Pons (tissue), 1 donor: ENCODE results near the gene UNC50.

ENCODE experiments used
- DNase-seq: peaks from one replicate; pipeline ENCODE4 v3.0.0-alpha.2; 2016; ENCODE audit warnings: low spot score

The UNC50 gene

DNA sequence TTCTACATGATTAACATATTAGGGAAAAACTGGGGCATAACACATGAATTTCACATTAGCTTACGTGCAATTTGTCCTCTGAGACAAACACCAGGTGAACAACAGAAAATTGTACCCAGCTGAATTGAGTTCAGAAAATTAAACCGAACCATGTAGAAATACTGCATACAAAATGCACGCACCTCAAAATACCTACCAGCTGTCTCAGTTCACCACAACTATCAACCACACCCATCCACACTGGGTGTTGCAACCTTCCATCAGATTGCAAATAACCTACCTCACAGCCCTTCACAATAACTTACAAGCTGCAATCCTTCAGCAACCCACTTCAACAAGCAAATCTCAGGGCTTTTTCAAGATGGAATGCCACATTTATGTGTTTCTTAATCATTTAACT lies 55.9 kb downstream of the UNC50 start:
- no peak for DNase-seq

DNA sequence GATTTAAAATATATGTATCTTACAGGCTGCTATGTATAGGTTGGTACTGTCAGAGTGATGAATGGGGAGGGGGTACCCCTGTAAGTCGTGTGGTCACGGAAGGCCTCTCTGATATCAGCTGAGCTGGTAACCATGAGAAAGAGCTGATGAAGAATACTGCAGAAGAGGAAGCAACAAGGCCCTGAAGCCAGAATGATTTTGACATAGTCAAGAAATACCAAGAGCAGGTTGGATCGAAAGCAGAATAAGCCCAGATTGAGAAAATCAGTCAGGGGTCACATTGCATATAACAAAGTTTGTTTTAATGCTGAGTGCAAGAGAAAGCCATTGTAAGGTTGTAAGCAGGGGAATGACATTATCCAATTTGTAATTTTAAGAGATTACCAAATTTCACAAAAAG lies 57.3 kb downstream of the UNC50 start:
- DNase-seq, result no peak
